ENCODE data around the gene STK31.
"Not testable (repeated sequence)": the region's sequence is repeated elsewhere in the genome, so short reads cannot be mapped to it uniquely, and the experiment has no call there.

The STK31 gene

DNA sequence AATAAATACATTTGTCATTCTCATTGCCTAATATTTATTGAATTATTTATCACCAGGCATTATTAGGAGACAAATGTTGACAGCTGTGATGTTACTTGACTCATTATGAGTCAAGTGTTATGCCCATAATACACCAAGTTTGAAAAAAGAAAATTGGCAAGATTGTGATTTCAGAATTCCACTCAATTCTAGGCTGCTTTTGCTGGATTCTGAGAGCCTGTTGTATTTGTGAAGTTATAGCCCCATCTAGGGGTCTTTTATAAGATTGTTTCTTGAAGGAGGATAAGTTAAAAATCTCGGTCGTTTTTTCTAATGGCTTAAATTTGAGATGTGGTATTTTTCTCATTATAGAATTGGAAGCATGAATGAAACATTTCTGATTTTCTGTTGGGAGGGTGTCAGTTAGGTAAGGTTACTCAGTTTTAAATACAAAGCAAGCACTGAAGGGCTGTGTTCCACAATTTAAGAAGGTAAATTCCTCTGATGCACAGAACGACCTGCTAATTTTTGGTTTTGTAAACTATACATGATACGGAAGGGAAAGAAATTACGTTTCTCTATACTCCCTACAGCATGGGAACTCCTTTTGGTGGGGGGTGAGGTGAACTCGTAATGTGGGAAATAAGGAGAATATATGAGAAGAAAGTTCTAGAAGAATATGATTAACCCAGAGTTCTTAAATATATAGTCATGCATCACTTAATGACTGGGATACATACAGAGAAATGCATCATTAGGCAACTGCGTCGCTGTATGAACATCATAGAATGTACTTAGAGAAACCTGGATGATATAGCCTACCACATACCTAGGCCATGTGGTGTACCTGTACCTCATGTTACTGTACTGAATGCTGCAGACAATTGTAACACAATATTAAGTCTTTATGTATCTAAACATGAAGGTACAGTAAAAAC, 2.6 kb downstream of the STK31 start:
- no peak for DNase-seq (ENCODE audit: low read depth in 3 of 3, low spot score in 1 of 3)

DNA sequence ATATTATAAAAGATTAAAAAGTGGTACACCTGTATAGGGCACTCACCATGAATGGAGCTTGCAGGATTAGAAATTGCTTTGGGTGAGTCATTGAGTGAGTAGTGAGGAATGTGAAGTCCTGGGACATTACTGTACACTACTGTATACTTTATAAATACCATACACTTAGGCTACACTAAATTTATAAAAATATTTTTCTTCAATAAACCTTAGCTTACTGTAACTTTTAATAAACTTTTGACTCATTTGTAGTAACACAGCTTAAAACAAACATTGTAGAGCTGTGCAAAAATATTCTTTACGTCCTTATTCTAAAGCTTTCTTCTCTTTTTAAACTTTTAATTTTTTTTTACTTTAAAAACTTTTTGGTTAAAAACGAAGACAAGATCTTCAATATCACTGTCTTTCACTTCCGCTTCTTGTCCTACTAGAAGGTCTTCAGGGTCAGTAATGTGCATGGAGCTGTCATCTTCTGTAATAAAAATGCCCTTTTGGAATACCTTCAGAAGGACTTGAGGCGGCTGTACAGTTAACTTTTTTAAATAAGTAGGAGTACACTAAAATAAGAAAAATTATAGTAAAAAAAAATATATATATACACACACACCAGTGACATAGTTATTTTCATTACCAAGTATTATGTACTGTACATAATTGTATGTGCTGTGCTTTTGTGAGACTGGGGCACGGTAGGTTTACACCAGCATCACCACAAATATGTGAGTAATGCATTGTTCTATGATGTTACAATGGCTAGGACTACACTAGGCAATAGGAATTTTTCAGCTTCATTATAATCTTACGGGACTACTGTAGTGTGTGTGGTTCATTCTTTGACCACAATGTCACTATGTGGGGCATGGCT, 3.5 kb downstream of the STK31 start:
- DNase-seq (ENCODE audit: low read depth in 3 of 3, low spot score in 1 of 3) = no peak

DNA sequence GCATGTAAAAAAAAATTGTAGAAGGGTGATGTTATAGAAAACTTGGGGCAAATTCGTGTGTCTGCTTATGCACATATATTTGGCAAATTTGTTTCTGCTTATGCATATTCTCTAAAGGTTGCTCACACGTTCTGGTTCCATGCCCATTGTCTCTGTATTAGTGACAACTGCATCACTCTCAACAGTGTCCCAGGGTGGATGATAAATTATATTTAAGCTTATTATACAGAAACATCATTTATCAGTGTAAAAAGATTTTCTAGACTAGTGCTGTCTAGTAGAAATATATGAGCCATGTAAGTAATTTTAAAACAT, 4.1 kb downstream of the STK31 start:
- no peak for DNase-seq (ENCODE audit: low read depth in 3 of 3, low spot score in 1 of 3)

DNA sequence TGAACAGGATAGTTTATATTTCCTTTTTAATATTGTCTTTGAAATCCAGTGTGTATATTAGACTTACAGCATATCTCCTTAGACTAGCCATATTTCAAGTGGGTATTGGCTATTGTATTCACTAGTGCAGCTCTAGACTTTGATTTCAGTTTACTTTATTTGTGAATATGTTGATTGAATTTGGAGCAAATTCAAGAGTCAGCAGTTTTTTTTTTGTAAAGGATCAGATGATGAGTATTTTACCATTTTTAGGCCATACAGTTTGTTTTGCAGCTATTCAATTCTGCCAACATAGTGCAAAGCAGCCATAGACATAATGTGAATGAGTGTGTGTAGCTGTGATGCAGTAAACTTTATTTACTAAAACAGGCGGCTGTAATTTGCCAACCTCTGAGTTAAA, 4.6 kb downstream of the STK31 start:
- DNase-seq (ENCODE audit: low read depth in 3 of 3, low spot score in 1 of 3) = no peak

DNA sequence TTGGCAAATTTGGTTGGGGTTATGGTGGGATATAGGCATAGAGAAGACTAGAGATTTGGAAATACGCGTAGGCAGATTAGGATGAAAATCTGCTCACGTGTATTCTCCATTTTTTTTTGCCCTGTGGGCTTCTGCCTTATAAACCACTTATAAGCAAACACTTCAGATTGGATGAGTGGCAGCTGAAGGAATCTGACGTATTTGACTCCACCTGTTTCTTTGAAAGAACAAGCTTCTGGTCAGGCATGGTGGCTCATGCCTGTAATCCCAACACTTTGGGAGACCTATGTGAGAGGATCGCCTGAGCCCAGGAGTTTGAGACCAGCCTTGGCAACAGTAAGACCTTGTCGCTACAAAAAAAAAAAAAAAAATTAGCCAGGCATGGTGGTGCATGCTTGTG, 5.1 kb downstream of the STK31 start:
- no peak for DNase-seq (ENCODE audit: low read depth in 3 of 3, low spot score in 1 of 3)

DNA sequence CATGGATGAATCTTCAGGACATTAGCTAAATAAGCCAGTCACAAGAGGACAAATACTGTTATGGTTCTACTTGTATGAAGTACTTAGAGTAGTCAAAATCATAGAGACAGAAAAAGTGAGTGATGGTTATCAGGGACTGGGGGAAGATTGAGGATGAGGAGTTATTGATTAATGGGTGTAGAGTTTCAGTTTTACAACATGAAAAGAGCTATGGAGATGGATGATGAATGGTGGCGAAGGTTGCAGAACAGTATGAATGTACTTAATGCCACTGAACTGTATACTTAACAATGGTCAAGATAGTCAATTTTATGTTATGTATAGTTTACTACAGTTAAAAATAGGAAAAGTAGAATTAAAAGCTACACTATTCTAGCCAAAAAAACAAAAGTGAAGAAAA, 7.8 kb downstream of the STK31 start:
- no peak for DNase-seq (ENCODE audit: low read depth in 3 of 3, low spot score in 1 of 3)

DNA sequence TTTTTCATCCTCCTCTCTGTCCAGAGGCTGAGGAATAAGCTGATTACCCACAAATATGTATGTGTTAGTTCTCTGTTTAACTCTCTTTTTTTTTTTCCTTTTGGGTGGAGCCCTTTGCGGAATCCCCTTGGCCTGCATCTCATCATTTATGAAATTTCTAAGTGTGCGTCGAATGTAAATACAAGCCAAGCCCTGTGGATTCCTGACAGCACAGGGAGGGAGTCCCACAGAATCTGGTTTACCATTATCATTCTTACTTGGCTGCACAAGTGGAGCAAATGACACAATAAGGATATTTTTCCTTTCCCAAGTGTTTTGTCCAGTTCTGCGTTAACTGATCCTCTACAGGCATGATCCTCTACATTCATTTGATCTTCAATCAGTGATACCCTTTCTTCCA, 11.4 kb downstream of the STK31 start:
- DNase-seq (ENCODE audit: low read depth in 3 of 3, low spot score in 1 of 3) = no peak

DNA sequence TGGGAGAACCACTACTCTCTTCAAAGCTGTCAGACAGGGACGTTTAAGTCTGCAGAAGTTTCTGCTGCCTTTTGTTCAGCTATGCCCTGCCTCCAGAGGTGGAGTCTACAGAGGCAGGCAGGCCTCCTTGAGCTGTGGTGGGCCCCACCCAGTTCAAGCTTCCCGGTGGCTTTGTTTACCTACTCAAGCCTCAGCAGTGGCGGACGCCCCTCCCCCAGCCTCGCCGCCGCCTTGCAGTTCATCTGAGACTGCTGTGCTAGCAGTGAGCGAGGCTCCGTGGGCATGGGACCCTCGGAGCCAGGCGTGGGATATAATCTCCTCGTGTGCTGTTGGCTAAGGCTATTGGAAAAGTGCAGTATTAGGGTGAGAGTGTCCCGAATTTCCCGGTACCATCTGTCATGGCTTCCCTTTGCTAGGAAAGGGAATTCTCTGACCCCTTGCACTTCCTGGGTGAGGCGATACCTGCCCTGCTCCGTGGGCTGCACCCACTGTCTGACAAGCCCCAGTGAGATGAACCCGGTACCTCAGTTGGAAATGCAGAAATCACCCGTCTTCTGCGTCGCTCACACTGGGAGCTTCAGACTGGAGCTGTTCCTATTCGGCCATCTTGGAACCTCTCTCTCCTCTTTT, 12.7 kb downstream of the STK31 start:
- not testable (repeated sequence) for DNase-seq (ENCODE audit: low read depth in 3 of 3, low spot score in 1 of 3)

DNA sequence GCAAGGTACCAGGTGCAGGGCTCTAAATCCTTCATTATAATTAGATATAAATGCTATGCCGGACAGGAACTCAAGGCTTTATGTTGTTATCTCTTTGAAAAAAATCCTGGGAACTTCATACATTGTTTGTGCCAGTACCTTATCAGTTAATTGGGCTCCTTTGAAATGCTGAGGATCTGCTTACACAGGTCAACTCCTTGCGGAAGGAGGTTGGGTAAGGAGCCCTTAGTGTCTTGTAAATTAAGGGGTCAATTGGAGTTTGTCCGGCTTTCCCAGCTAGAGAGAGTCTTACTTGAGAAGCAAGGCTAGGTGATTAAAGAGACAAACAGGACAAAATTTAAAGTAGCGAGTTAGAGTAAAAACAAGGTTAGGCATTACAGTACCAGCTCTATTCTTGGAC, 14.1 kb downstream of the STK31 start:
- DNase-seq (ENCODE audit: low read depth in 3 of 3, low spot score in 1 of 3) = not testable (repeated sequence)

DNA sequence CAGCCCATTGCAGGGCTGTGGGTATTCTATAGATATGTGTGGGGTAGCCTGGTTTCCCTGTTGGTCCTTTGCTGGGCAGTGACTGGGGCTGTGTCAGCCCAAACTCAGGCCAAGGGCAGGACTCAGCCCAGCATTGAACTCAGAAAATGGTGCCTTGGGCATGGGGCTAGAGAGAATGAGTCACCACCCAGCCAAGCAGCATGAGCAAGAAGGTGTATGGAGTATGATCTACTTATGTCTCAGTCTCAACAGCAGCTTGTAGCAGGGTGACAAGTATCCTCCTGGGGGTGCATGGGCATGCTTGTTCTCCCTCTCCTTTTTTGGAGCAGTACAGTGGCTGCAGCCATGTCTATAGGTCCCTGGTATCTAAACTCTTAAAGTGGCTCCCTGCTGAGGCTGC, 32.0 kb downstream of the STK31 start:
- DNase-seq (ENCODE audit: low read depth in 3 of 3, low spot score in 1 of 3) = no peak

DNA sequence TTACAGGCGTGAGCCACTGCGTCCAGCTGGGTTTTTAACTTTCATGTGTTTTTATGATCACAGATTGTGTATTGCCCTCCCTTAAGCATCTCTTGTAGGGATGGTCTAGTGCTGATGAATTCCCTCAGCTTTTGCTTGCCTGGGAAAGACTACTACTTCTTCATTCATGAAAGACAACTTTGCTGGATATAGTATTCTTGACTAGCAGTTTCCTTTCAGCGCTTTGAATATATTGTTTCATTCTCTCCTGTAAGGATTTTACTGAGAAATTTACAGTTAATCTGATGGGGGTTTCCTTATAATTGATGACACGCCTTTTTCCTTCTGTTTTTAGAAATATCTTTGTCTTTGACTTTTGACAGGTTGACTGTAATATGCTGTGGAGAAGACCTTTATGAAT, 33.2 kb downstream of the STK31 start:
- no peak for DNase-seq (ENCODE audit: low read depth in 3 of 3, low spot score in 1 of 3)

DNA sequence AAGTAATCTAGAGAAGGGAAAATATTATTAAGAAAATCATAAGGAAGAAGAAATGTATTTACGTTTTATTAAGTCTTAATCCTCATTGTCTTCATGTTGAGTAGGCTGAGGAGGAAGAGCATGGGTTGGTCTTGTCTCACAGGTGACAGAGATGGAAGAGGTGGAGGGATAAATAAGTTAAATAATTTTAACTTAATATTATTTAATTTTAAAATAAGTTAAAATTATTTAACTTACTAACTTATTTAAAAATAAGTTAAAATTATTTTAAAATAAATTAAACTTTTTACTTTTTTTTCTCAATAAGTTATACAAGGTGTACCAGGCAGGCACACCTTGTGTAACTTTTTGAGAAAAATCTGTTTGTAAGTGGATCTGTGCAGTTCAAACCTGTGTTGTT, 36.6 kb downstream of the STK31 start:
- no peak for DNase-seq (ENCODE audit: low read depth in 3 of 3, low spot score in 1 of 3)

DNA sequence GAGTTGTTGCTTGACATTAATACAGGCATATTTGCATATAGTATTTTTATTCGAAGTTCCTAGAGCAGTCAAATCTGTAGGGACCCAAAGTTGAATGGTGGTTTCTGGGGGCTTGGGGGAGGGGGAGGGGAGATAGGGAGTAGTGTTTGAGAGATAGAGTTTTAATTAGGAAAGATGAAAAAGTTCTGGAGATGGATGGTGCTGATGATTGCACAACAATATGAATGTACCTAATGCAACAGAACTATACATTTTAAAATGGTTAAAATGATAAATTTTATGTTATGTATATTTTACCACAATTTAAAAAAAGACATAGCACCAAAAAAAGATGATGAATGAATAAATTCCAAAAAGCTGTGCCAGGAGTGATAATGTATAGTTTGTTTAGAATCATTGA, 41.8 kb downstream of the STK31 start:
- no peak for DNase-seq (ENCODE audit: low read depth in 3 of 3, low spot score in 1 of 3)

DNA sequence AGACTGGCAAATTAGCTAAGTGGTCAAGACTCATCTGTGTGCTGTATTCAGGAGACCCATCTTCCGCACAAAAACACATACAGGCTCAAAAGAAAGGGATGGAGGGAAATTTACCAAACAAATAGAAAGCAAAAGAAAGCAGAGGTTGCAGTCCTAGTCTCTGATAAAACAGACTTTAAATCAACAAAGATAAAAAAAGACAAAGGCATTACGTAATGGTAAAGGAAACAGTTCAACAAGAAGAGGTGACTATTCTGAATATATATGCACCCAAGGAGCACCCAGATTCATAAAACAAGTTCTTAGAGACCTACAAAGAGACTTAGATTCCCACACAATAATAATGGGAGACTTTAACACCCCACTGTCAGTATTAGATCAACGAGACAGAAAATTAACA, 48.8 kb downstream of the STK31 start:
- DNase-seq (ENCODE audit: low read depth in 3 of 3, low spot score in 1 of 3) = not testable (repeated sequence)

DNA sequence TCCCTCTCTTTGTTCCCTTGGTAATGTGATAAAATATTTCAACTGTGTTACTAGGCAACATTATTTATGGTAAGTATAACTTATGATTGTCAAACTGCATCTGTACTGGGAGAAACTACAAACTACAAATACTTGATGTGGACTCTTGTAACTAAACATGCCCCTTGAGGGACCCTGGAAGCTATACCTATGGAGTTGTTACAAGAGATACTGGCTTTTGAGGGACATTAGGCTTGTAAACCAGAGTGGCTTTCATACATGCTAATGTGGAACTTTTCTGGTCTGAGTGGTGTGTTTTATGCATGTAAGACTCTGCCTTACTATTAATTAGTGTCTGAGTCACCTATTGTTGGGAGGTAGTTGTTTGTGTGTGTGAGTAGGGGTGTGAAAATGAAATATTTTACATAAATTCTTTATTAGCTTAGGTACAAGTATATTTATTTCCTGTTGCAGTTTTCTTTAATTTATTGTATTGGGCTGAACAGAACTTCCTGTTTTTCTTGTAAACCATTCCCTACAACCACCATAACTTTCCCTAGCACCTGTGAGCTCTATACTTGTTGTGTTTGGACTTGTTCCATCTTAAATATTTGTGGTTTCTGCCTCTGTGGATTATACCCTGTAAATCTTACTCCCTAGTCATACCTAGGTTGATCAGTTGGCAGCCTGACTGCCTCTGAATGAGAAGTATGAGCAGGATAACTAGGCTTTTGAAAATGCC, 49.8 kb downstream of the STK31 start:
- no peak for DNase-seq (ENCODE audit: low read depth in 3 of 3, low spot score in 1 of 3)

DNA sequence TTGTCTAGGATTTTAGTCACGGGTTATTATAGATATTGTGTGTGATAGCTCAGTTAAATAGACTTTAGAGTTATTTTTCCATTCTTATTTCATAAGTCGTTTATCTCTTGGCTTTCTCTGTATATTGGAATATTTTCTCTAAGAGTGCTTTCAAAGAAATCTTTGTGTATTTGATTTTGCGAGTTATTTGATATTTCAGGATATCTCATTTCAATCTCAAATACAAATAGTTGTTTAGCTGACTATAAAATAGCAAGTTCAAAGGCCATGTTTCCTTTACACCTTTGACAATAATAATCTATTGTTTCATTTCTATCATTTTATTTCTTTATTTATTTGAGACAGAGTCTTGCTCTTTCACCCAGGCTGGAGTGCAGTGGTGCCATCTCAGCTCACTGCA, 55.9 kb downstream of the STK31 start:
- DNase-seq (ENCODE audit: low read depth in 3 of 3, low spot score in 1 of 3) = no peak

DNA sequence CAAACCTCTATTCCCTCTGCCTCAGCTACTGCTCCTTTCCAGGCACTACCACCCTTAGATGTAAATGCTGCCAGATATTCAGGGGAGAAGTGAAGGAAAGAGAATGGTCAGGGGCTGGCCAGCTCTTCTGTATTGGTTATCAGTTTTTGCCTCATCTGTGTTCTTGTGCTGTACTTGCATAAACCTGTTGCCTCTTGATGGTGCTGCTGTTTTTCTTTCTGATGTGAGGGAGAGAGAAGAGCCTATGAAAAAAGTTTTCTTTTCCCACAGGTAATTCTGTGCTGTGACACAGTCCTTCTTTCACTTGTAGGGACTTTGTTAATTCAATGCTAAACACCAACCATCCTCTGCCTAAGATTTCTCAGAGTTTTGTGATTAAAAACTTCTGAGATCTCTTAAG, 57.5 kb downstream of the STK31 start:
- DNase-seq (ENCODE audit: low read depth in 3 of 3, low spot score in 1 of 3) = no peak

DNA sequence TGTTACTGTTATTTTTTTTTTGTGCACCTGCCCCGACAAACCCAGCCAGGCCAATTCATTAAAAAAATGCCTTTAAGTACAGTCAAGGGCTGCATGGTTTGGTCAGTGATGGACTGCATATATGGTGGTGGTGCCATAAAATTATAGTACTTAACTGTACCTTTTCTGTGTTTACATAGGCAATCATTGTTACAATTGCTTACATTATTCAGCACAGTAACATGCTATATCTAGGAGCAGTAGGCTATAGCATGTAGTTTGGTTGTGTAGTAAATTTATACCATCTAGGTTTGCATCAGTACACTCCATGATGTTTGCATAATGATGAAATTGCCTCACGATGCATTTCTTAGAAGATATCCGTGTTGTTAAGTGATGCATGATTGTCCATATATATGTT, 58.0 kb downstream of the STK31 start:
- DNase-seq (ENCODE audit: low read depth in 3 of 3, low spot score in 1 of 3) = no peak

DNA sequence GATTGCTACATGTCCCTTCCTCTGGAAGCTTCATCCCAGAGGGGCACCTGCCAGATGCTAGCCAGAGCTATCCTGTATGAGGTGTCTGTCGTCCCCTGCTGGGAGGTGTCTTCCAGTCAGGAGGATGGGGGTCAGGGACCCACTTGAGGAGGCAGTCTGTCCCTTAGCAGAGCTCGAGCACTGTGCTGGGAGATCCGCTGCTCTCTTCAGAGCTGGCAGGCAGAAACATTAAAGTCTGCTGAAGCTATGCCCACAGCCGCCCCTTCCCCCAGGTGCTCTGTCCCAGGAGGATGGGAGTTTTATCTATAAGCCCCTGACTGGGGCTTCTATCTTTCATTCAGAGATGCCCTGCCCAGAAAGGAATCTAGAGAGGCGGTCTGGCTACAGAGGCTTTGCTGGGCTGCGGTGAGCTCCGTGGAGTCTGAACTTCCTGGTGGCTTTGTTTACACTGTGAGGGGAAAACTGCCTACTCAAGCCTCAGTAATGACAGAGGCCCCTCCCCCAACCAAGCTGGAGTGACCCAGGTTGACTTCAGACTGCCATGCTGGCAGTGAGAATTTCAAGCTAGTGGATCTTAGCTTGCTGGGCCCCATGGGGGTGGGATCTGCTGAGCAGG, 69.3 kb downstream of the STK31 start:
- not testable (repeated sequence) for DNase-seq (ENCODE audit: low read depth in 3 of 3, low spot score in 1 of 3)

DNA sequence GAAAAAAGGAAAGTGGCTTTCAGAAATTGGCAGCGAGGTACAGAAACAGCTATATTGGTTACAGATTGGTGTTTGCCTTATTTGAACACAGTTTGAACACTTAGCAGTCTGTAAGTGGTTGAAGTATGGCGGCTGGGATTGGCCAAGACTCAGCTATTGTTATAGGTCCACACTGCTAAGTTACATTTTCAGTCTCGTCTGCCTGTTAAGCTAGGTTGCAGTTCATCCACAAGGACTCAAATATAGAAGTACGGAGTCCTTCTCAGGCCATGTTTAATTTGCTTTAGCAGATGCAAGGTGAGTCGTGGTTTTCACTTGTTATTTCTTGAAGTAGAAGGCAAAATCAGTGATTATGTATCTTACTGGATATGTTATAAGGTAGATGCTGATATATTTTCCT, 73.1 kb downstream of the STK31 start:
- no peak for DNase-seq (ENCODE audit: low read depth in 3 of 3, low spot score in 1 of 3)

DNA sequence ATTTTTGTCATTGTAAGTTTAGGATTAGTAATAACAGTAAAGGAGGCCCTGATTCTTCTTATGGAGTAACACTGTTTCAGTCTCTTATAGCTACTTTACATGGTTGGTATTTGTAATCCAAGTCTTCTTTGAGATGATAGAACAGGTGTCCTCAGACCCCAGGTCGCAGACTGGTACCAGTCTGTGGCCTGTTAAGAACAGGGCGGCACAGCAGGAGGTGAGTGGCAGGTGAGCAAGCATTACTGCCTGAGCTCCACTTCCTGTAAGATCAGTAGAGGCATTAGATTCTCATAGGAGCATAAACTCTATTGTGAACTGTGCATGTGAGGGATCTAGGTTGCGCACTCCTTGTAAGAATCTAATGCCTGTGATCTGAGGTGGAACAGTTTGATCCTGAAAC, 77.3 kb downstream of the STK31 start:
- DNase-seq (ENCODE audit: low read depth in 3 of 3, low spot score in 1 of 3) = no peak

Data from stimulated activated CD4-positive, alpha-beta T cell treated with anti-CD3 and anti-CD28 coated beads, TNF-alpha, amount 100 ng/mL, for 1 hour (primary cell).